MCF 10A (cell line): ENCODE measurements around the gene HIBCH. TPM values are rescaled to one million over a fixed set of nuclear protein-coding genes. Genes with fewer than 3 reads are reported as not detected.
"Not testable (repeated sequence)": the region's sequence is repeated elsewhere in the genome, so short reads cannot be mapped to it uniquely, and the experiment has no call there.

Experiments used
- BruUV-seq: library from RNA; stranded (reverse); fragments of 400-500 nt; replicated peaks from 2 replicates; lab custom pipeline; 2021; lab: Mats Ljungman, UMichigan
- CTCF ChIA-PET: fragments of 300-600 bp; sonication (Branson Sonifier 250); formaldehyde crosslinking; extraction: SDS; loops from one replicate; lab custom pipeline; 2021; ENCODE audit warnings: antibody characterized with exemption, inconsistent platforms; lab: Yijun Ruan, JAX
- POLR2A ChIA-PET: fragments of 300-600, 350-650 bp; sonication (Branson Sonifier 250); formaldehyde crosslinking; extraction: SDS; loops from one replicate; lab custom pipeline; 2020; ENCODE audit warnings: antibody characterized with exemption, inconsistent platforms; lab: Yijun Ruan, JAX
- DNase-seq: peaks from one replicate; pipeline ENCODE4 v3.0.0-alpha.2; 2018; ENCODE audit not compliant: unreplicated experiment
- H3K27ac Mint-ChIP-seq: one replicate; pipeline ENCODE4 v1.8.0; 2022; ENCODE audit warnings: mild to moderate bottlenecking, low read depth, mixed read lengths; ENCODE audit not compliant: unreplicated experiment
- H3K27me3 Mint-ChIP-seq: one replicate; pipeline ENCODE4 v1.8.0; 2022; ENCODE audit warnings: mixed read lengths; ENCODE audit not compliant: insufficient read depth, unreplicated experiment
- H3K36me3 Mint-ChIP-seq: one replicate; pipeline ENCODE4 v1.8.0; 2022; ENCODE audit warnings: mild to moderate bottlenecking, moderate library complexity, mixed read lengths; ENCODE audit not compliant: insufficient read depth, unreplicated experiment
- H3K4me1 Mint-ChIP-seq: one replicate; pipeline ENCODE4 v1.8.0; 2022; ENCODE audit warnings: mixed read lengths; ENCODE audit not compliant: insufficient read depth, unreplicated experiment
- H3K4me3 Mint-ChIP-seq: one replicate; pipeline ENCODE4 v1.8.0; 2022; ENCODE audit warnings: mild to moderate bottlenecking, moderate library complexity, mixed read lengths; ENCODE audit not compliant: unreplicated experiment
- H3K9me3 Mint-ChIP-seq: one replicate; pipeline ENCODE4 v1.8.0; 2022; ENCODE audit warnings: mixed read lengths; ENCODE audit not compliant: unreplicated experiment
- intact Hi-C: fragments of 100-400 bp; cut with micrococcal nuclease; formaldehyde crosslinking; loops from 2 replicates; pipeline ENCODE4 v1.14.1; 2022
- total RNA-seq: library from RNA; stranded (reverse); gene quantifications from 2 replicates; pipeline ENCODE4 v1.2.3, GENCODE V29; 2022
- TF ChIP-seq, protein P1 (sequence below): fragments of 200-600 bp; IDR thresholded peaks from one replicate; pipeline ENCODE4 v1.8.0; 2022; ENCODE audit warnings: antibody characterized with exemption, mild to moderate bottlenecking; ENCODE audit not compliant: unreplicated experiment

HIBCH gene
- total RNA-seq, 1 experiment from 2014 or later = 14.7 TPM

DNA sequence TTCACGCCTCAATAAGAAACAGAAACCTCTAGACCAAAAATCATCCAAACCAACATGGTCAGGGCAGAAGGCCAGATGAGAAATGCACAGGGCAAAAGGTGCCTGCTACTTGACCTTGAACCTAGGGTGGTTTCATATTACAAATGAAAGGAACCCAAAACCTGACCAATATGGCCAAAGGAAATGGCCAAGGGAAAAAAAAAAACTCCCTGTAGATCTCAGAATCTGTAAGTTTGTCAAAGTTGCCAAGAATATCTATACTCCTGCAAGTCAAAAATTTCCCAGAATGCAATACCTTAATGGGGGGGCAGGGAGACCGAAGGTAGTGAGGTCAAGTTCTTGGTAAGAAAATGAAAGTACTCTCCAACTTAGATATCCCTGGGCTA is 47.2 kb downstream of the HIBCH start:
- H3K9me3 Mint-ChIP-seq = no peaks in the 10 kb centered on the region
- no peaks in the 10 kb centered on the region for H3K4me1 Mint-ChIP-seq
- H3K36me3 Mint-ChIP-seq = peaks cover 4% of the 10 kb centered on the region
- no peak overlapping the region for H3K4me3 Mint-ChIP-seq
- CTCF ChIA-PET = no interaction called here
- POLR2A ChIA-PET = no interaction called here
- intact Hi-C loops = no loop called here
- no peak overlapping the region for H3K27ac Mint-ChIP-seq
- no peak for DNase-seq
- H3K27me3 Mint-ChIP-seq = no peaks in the 10 kb centered on the region
- TF ChIP-seq, protein P1, sequence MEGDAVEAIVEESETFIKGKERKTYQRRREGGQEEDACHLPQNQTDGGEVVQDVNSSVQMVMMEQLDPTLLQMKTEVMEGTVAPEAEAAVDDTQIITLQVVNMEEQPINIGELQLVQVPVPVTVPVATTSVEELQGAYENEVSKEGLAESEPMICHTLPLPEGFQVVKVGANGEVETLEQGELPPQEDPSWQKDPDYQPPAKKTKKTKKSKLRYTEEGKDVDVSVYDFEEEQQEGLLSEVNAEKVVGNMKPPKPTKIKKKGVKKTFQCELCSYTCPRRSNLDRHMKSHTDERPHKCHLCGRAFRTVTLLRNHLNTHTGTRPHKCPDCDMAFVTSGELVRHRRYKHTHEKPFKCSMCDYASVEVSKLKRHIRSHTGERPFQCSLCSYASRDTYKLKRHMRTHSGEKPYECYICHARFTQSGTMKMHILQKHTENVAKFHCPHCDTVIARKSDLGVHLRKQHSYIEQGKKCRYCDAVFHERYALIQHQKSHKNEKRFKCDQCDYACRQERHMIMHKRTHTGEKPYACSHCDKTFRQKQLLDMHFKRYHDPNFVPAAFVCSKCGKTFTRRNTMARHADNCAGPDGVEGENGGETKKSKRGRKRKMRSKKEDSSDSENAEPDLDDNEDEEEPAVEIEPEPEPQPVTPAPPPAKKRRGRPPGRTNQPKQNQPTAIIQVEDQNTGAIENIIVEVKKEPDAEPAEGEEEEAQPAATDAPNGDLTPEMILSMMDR = no peak
- no TSS peak for BruUV-seq

DNA sequence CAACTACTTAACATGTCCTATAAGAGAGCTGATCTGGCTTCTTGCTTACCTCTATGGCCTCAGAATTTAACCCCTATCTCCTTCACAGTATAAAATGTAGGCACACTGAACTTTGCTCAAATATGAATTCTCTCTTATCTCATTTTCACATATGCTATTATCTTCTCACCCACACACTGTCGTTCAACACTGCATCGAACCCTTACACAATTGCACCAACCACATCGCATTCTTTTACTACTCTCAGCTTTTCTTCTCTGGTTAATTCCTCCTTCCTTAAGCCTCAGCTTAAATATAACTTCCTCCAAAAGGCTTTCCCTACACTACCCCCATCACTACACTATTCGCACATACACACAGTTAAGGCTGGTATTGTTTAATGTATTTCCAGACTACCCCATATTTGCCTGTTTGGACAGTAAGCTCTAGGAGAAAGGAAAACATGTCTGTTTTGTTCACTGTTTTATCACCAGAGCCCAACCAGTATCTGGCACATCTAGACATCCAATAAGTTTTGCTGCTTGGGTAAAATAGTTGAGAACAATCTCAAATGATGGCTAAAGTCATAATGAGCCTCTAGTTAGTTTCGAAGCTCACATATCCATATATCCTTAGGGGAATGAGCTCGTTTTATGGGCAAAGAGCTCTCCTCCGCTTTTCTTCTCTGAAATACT is 47.7 kb downstream of the HIBCH start:
- no peaks in the 10 kb centered on the region for H3K4me1 Mint-ChIP-seq
- BruUV-seq = no TSS peak
- peaks cover 4% of the 10 kb centered on the region for H3K36me3 Mint-ChIP-seq
- TF ChIP-seq, protein P1 = no peak
- no peaks in the 10 kb centered on the region for H3K27me3 Mint-ChIP-seq
- H3K27ac Mint-ChIP-seq = no peak overlapping the region
- no peak overlapping the region for H3K4me3 Mint-ChIP-seq
- H3K9me3 Mint-ChIP-seq = no peaks in the 10 kb centered on the region
- intact Hi-C loops = no loop called here
- DNase-seq = no peak
- ChIA-PET POLR2A (interaction anchor here (0.5 kb wide), 1 partner anchor 287 kb away, joined by 3 read pairs; no protein-coding TSS in a partner anchor), CTCF (interaction anchor here (0.7 kb wide), 1 partner anchor 1949 kb away, joined by 4 read pairs; no protein-coding TSS in a partner anchor)

DNA sequence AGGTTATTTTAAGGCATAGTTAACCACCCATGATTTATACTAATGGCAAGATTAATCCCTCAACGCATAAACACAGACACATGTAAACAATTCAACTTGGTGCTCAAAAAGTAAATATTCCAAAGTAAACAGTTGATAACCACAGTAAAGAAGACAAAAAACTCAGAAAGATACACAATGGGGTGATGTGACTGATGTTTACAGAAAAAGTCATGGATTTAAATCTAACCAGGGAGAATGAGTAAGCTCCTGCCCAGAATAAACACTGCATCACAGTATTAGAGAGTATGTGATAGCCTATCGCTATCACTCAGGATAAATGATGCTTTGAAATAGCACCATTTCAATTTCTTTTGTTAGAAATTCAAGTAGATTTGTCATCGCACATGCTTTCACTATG is 49.3 kb downstream of the HIBCH start:
- BruUV-seq = no TSS peak
- peaks cover 7% of the 10 kb centered on the region for H3K36me3 Mint-ChIP-seq
- ChIA-PET CTCF (no interaction called here), POLR2A (no interaction called here)
- TF ChIP-seq, protein P1 = no peak
- H3K27ac Mint-ChIP-seq = no peak overlapping the region
- no peaks in the 10 kb centered on the region for H3K9me3 Mint-ChIP-seq
- intact Hi-C loops = no loop called here
- H3K4me3 Mint-ChIP-seq = no peak overlapping the region
- no peaks in the 10 kb centered on the region for H3K4me1 Mint-ChIP-seq
- DNase-seq = no peak
- H3K27me3 Mint-ChIP-seq = no peaks in the 10 kb centered on the region

DNA sequence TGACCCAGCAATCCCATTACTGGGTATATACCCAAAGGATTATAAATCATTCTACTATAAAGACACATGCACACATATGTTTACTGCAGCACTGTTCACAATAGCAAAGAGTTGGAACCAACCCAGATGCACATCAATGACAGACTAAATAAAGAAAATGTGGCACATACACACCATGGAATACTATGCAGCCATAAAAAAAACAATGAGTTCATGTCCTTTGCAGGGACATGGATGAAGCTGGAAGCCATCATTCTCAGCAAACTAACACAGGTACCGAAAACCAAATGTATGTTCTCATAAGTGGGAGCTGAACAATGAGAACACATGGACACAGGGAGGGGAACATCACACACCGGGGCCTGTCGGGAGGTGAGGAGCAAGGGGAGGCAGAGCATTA is 49.9 kb downstream of the HIBCH start:
- H3K9me3 Mint-ChIP-seq, POLR2A ChIA-PET, H3K27ac Mint-ChIP-seq, intact Hi-C loops, BruUV-seq, H3K4me3 Mint-ChIP-seq, H3K27me3 Mint-ChIP-seq, DNase-seq, H3K4me1 Mint-ChIP-seq, H3K36me3 Mint-ChIP-seq: not testable (repeated sequence)
- CTCF ChIA-PET = interaction anchor here (0.8 kb wide), 1 partner anchor 180 kb away, joined by 3 read pairs; no protein-coding TSS in a partner anchor
